ENCODE results near the gene RPS8.
"Not testable (repeated sequence)": the region's sequence is repeated elsewhere in the genome, so short reads cannot be mapped to it uniquely, and the experiment has no call there.

RPS8 gene

DNA sequence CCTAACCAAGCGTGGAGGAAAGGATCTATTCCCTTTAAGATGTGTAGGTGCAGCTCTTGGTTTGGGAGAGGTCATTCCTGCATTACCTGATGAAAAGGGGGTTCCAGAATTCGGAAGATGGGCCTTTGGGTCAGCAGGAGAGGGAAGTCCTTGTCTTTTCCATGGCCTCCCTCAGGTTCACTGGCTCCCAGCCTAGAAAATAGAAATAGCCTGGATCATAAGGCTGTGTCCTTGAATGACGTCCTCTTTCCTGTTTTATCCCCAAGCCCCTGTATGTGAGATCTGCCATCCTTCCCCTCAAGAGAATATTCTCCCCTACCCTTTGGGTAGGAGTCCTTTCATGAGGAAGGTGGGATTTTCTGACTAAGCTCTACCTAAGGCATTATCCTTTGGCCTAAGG, 14.5 kb upstream of the RPS8 start:
- no peak overlapping the region for H2BK120ac ChIP-seq (ENCODE audit: low read depth, low read length)
- H3K4me2 ChIP-seq (ENCODE audit: insufficient read depth, low read length, poor library complexity, severe bottlenecking): no peak overlapping the region
- H3K4me1 ChIP-seq (ENCODE audit: control insufficient read depth in 2 of 2, insufficient read depth in 1 of 2, low read depth in 1 of 2, low read length in 2 of 2): no peaks in the 10 kb centered on the region
- no peaks in the 10 kb centered on the region for H3K79me1 ChIP-seq (ENCODE audit: low read depth, low read length)
- WGBS, 2 donors (ENCODE audit: extremely low coverage in 2 of 2, insufficient read length in 2 of 2, insufficient replicate concordance in 1 of 2): no CpG with 5 or more reads among the region's 3 CpGs
- no peak overlapping the region for H3K14ac ChIP-seq (ENCODE audit: low read length)
- H4K91ac ChIP-seq (ENCODE audit: low read depth, low read length, poor library complexity): no peak overlapping the region
- H3K27ac ChIP-seq (replicated peaks; ENCODE audit: low read length): no peak overlapping the region
- no peaks in the 10 kb centered on the region for H3K27me3 ChIP-seq (ENCODE audit: control insufficient read depth in 3 of 3, insufficient read depth in 3 of 3, low read depth in 1 of 3, low read length in 3 of 3)
- H3K4ac ChIP-seq (ENCODE audit: low read length): no peak overlapping the region
- H3K23ac ChIP-seq (ENCODE audit: low read depth, low read length, poor library complexity): no peak overlapping the region
- H3K9me3 ChIP-seq (replicated peaks in 1 of 2; ENCODE audit: control insufficient read depth in 2 of 2, insufficient read depth in 1 of 2, low read depth in 1 of 2, low read length in 2 of 2): peaks cover 0 to 7% of the 10 kb centered on the region in 2 donors
- H2BK15ac ChIP-seq (ENCODE audit: low read length): no peak overlapping the region
- H3K36me3 ChIP-seq (replicated peaks in 1 of 2; ENCODE audit: control insufficient read depth in 2 of 2, insufficient read depth in 2 of 2, low read length in 2 of 2): peaks cover 61 to 100% of the 10 kb centered on the region in 2 donors
- no peak for DNase-seq (ENCODE audit: low spot score)
- no peak overlapping the region for H3K4me3 ChIP-seq (ENCODE audit: low read length in 2 of 2)
- no peak overlapping the region for H3K18ac ChIP-seq (ENCODE audit: low read length)
- H2AFZ ChIP-seq (ENCODE audit: low read length): no peak overlapping the region
- no peak overlapping the region for H2BK12ac ChIP-seq (ENCODE audit: low read length)
- no peak overlapping the region for H2AK5ac ChIP-seq (ENCODE audit: low read depth, low read length)
- H3K9ac ChIP-seq (ENCODE audit: low read depth, low read length, poor library complexity): no peak overlapping the region
- H2BK5ac ChIP-seq (ENCODE audit: low read length): no peak overlapping the region
- no peak overlapping the region for H4K8ac ChIP-seq (ENCODE audit: low read depth, low read length)

DNA sequence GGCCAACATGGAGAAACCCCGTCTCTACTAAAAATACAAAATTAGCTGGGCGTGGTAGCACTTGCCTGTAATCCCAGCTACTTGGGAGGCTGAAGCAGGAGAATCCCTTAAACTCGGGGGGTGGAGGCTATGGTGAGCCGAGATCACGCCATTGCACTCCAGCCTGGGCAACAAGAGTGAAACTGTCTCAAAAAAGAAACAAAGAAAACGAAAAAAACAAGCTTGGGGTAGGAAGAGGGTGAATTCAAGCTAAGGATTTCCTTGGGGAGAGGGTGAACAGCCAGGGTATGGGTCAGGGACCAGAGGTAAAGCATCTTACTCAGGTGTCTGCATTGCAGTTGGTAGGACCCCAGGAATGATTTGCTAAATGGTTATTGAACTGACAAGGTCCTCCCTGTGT, 8.9 kb upstream of the RPS8 start:
- not testable (repeated sequence) for H2BK12ac ChIP-seq (ENCODE audit: low read length); DNase-seq (ENCODE audit: low spot score); H3K9ac ChIP-seq (ENCODE audit: low read depth, low read length, poor library complexity); H2AFZ ChIP-seq (ENCODE audit: low read length); H3K4me2 ChIP-seq (ENCODE audit: insufficient read depth, low read length, poor library complexity, severe bottlenecking); H3K27me3 ChIP-seq (ENCODE audit: control insufficient read depth in 3 of 3, insufficient read depth in 3 of 3, low read depth in 1 of 3, low read length in 3 of 3); H3K9me3 ChIP-seq (replicated peaks in 1 of 2; ENCODE audit: control insufficient read depth in 2 of 2, insufficient read depth in 1 of 2, low read depth in 1 of 2, low read length in 2 of 2); H3K4me1 ChIP-seq (ENCODE audit: control insufficient read depth in 2 of 2, insufficient read depth in 1 of 2, low read depth in 1 of 2, low read length in 2 of 2); H4K8ac ChIP-seq (ENCODE audit: low read depth, low read length); H3K18ac ChIP-seq (ENCODE audit: low read length); H2BK5ac ChIP-seq (ENCODE audit: low read length); H3K4ac ChIP-seq (ENCODE audit: low read length); H3K23ac ChIP-seq (ENCODE audit: low read depth, low read length, poor library complexity); H2AK5ac ChIP-seq (ENCODE audit: low read depth, low read length); H3K4me3 ChIP-seq (ENCODE audit: low read length in 2 of 2); H4K91ac ChIP-seq (ENCODE audit: low read depth, low read length, poor library complexity); H2BK15ac ChIP-seq (ENCODE audit: low read length); H3K79me1 ChIP-seq (ENCODE audit: low read depth, low read length); H3K14ac ChIP-seq (ENCODE audit: low read length); H2BK120ac ChIP-seq (ENCODE audit: low read depth, low read length); H3K27ac ChIP-seq (replicated peaks; ENCODE audit: low read length)
- H3K36me3 ChIP-seq (replicated peaks in 1 of 2; ENCODE audit: control insufficient read depth in 2 of 2, insufficient read depth in 2 of 2, low read length in 2 of 2): peaks cover 31 to 66% of the 10 kb centered on the region in 2 donors
- WGBS, 2 donors (ENCODE audit: extremely low coverage in 2 of 2, insufficient read length in 2 of 2, insufficient replicate concordance in 1 of 2): no CpG with 5 or more reads among the region's 6 CpGs

DNA sequence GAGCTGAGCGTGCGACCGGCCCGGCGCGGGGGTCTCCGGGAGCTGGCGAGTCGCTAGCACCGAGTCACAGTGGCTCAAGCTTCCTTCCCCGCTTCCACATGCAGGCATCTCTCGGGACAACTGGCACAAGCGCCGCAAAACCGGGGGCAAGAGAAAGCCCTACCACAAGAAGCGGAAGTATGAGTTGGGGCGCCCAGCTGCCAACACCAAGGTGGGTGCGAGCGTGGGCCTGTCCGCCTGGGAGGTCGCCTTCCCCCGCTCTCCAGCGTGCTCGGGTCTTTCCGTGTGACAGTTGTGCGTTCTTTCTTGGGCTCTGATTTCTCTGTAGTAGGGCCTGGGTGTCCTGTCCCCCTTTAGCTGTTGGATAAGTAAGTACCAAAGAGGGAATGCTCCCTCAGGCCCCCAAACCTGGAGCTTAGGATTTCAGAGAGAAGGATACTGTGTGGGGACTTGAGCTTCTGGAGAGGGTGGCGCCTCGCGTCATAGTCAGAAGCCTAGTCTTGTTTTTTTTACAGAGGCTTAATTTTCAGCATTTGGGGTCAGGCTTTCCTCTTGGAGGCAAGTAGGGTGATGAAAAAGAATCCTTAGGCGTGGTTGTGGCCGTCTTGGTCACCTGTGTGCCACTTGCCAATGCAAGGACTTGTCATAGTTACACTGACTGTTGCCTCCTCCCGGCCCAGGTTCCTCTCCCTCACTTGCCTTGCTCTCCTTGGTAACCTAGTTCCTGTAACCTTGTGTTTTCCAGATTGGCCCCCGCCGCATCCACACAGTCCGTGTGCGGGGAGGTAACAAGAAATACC, 790 bp downstream of the RPS8 start:
- DNase-seq (ENCODE audit: low spot score): no peak
- Histone ChIP-seq H2BK120ac (ENCODE audit: low read depth, low read length) (no peak overlapping the region), H3K79me1 (ENCODE audit: low read depth, low read length) (peaks cover 9% of the 10 kb centered on the region)

DNA sequence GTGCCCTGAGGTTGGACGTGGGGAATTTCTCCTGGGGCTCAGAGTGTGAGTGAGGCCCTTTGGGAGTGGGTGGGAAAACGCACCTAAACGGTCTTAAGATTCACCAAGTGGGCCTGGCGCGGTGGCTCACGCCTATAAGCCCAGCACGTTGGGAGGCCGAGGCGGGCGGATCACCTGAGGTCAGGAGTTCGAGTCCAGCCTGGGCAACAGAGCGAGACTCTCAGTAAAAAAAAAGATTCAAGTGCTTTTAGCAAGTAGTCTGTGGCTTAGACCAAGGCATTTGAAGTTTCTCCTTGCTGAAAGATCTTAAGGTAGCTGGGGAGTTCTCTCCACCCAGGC, 1.4 kb downstream of the RPS8 start:
- peaks cover 31 to 55% of the 10 kb centered on the region in 2 donors for H3K36me3 ChIP-seq (replicated peaks in 1 of 2; ENCODE audit: control insufficient read depth in 2 of 2, insufficient read depth in 2 of 2, low read length in 2 of 2)
- H2BK15ac ChIP-seq (ENCODE audit: low read length): no peak overlapping the region
- peaks cover 9% of the 10 kb centered on the region for H3K79me1 ChIP-seq (ENCODE audit: low read depth, low read length)
- H3K4me3 ChIP-seq (ENCODE audit: low read length in 2 of 2): peak overlapping the region; percentile 77 to 95
- H3K4me1 ChIP-seq (ENCODE audit: control insufficient read depth in 2 of 2, insufficient read depth in 1 of 2, low read depth in 1 of 2, low read length in 2 of 2): peaks cover 9 to 12% of the 10 kb centered on the region in 2 donors
- no peak overlapping the region for H3K4ac ChIP-seq (ENCODE audit: low read length)
- no peak overlapping the region for H2BK12ac ChIP-seq (ENCODE audit: low read length)
- H2AK5ac ChIP-seq (ENCODE audit: low read depth, low read length): no peak overlapping the region
- no peaks in the 10 kb centered on the region for H3K27me3 ChIP-seq (ENCODE audit: control insufficient read depth in 3 of 3, insufficient read depth in 3 of 3, low read depth in 1 of 3, low read length in 3 of 3)
- H3K9me3 ChIP-seq (replicated peaks in 1 of 2; ENCODE audit: control insufficient read depth in 2 of 2, insufficient read depth in 1 of 2, low read depth in 1 of 2, low read length in 2 of 2): no peaks in the 10 kb centered on the region
- no peak overlapping the region for H2BK5ac ChIP-seq (ENCODE audit: low read length)
- no peak overlapping the region for H3K23ac ChIP-seq (ENCODE audit: low read depth, low read length, poor library complexity)
- peak overlapping the region; percentile 87 for H3K9ac ChIP-seq (ENCODE audit: low read depth, low read length, poor library complexity)
- H3K27ac ChIP-seq (replicated peaks; ENCODE audit: low read length): no peak overlapping the region
- WGBS, 2 donors (ENCODE audit: extremely low coverage in 2 of 2, insufficient read length in 2 of 2, insufficient replicate concordance in 1 of 2): no CpG with 5 or more reads among the region's 12 CpGs
- H2BK120ac ChIP-seq (ENCODE audit: low read depth, low read length): no peak overlapping the region
- H3K18ac ChIP-seq (ENCODE audit: low read length): no peak overlapping the region
- H4K91ac ChIP-seq (ENCODE audit: low read depth, low read length, poor library complexity): no peak overlapping the region
- H3K14ac ChIP-seq (ENCODE audit: low read length): no peak overlapping the region
- peak overlapping the region; percentile 85 for H3K4me2 ChIP-seq (ENCODE audit: insufficient read depth, low read length, poor library complexity, severe bottlenecking)
- H4K8ac ChIP-seq (ENCODE audit: low read depth, low read length): no peak overlapping the region
- DNase-seq (ENCODE audit: low spot score): no peak
- no peak overlapping the region for H2AFZ ChIP-seq (ENCODE audit: low read length)

More for the DNA sequence above, 790 bp downstream of the RPS8 start:
- H2AK5ac ChIP-seq (ENCODE audit: low read depth, low read length): peak overlapping the region; percentile 86
- H3K18ac ChIP-seq (ENCODE audit: low read length): peak overlapping the region; percentile 98
- H3K9ac ChIP-seq (ENCODE audit: low read depth, low read length, poor library complexity): peak overlapping the region; percentile 99
- H2BK15ac ChIP-seq (ENCODE audit: low read length): no peak overlapping the region
- H2AFZ ChIP-seq (ENCODE audit: low read length): peak overlapping the region; percentile 82
- H3K23ac ChIP-seq (ENCODE audit: low read depth, low read length, poor library complexity): peak overlapping the region; percentile 50
- H2BK5ac ChIP-seq (ENCODE audit: low read length): no peak overlapping the region
- H3K14ac ChIP-seq (ENCODE audit: low read length): peak overlapping the region; percentile 61
- H3K4me3 ChIP-seq (ENCODE audit: low read length in 2 of 2): peak overlapping the region; percentile 77 to 95
- H3K4ac ChIP-seq (ENCODE audit: low read length): no peak overlapping the region
- no peak overlapping the region for H4K91ac ChIP-seq (ENCODE audit: low read depth, low read length, poor library complexity)
- H4K8ac ChIP-seq (ENCODE audit: low read depth, low read length): no peak overlapping the region
- H3K9me3 ChIP-seq (replicated peaks in 1 of 2; ENCODE audit: control insufficient read depth in 2 of 2, insufficient read depth in 1 of 2, low read depth in 1 of 2, low read length in 2 of 2): no peaks in the 10 kb centered on the region
- no peak overlapping the region for H2BK12ac ChIP-seq (ENCODE audit: low read length)
- H3K27me3 ChIP-seq (ENCODE audit: control insufficient read depth in 3 of 3, insufficient read depth in 3 of 3, low read depth in 1 of 3, low read length in 3 of 3): no peaks in the 10 kb centered on the region
- H3K27ac ChIP-seq (replicated peaks; ENCODE audit: low read length): peak overlapping the region; percentile 81
- peak overlapping the region; percentile 85 for H3K4me2 ChIP-seq (ENCODE audit: insufficient read depth, low read length, poor library complexity, severe bottlenecking)
- peaks cover 9 to 12% of the 10 kb centered on the region in 2 donors for H3K4me1 ChIP-seq (ENCODE audit: control insufficient read depth in 2 of 2, insufficient read depth in 1 of 2, low read depth in 1 of 2, low read length in 2 of 2)
- WGBS, 2 donors (ENCODE audit: extremely low coverage in 2 of 2, insufficient read length in 2 of 2, insufficient replicate concordance in 1 of 2): no CpG with 5 or more reads among the region's 36 CpGs
- peaks cover 29 to 52% of the 10 kb centered on the region in 2 donors for H3K36me3 ChIP-seq (replicated peaks in 1 of 2; ENCODE audit: control insufficient read depth in 2 of 2, insufficient read depth in 2 of 2, low read length in 2 of 2)

All from neuronal stem cell (in vitro differentiated cells).